ENCODE results near the gene PRRT3. TPM values are rescaled to one million over a fixed set of nuclear protein-coding genes. Genes with fewer than 3 reads are reported as not detected.

PRRT3 gene
- total and polyA plus RNA-seq, 2 of the 13 experiments (the other 11 are each of a cell fraction or from before 2014, with no cell fraction given): 0.22 to 0.44 TPM

GRCh38 chr3:9916734-9917680 lies 35.2 kb downstream of the PRRT3 start, which contains the start of gene IL17RC (continued):
- no peak for TF ChIP-seq ZBED4 (CRISPR knock-in tag; IDR thresholded peaks at IDR 0.05; ENCODE audit: borderline replicate concordance)
- peak; percentile 45; the same call in 1 of the 2 replicates for TF ChIP-seq ZNF232 (CRISPR knock-in tag; IDR thresholded peaks at IDR 0.05; ENCODE audit: borderline replicate concordance)
- no peak for TF ChIP-seq ZNF7 (CRISPR knock-in tag; IDR thresholded peaks at IDR 0.05)
- no peak for TF ChIP-seq MAFF (IDR thresholded peaks at IDR 0.05; ENCODE audit: low read depth, low read length)
- peak; percentile 57; the same call in 1 of the 2 replicates for TF ChIP-seq EED (CRISPR knock-in tag; IDR thresholded peaks at IDR 0.05)
- TF ChIP-seq ZNF263 (CRISPR knock-in tag; IDR thresholded peaks at IDR 0.05): 0 out of 2 replicates have a peak, but pooled peaks have one; percentile 11
- TF ChIP-seq SALL2 (CRISPR knock-in tag; IDR thresholded peaks at IDR 0.05): peak; percentile 51; the same call in 1 of the 2 replicates
- no peak for TF ChIP-seq ZNF569 (CRISPR knock-in tag; IDR thresholded peaks at IDR 0.05; ENCODE audit: borderline replicate concordance)
- TF ChIP-seq TERF1 (CRISPR knock-in tag; IDR thresholded peaks at IDR 0.05): no peak
- TF ChIP-seq ZNF143 (CRISPR knock-in tag; IDR thresholded peaks at IDR 0.05): peak; percentile 76
- TF ChIP-seq SIX4 (CRISPR knock-in tag; IDR thresholded peaks at IDR 0.05): no peak
- TF ChIP-seq HNRNPL (IDR thresholded peaks at IDR 0.05; ENCODE audit: low read depth, low read length): peak; percentile 91
- TF ChIP-seq AKAP8 (CRISPR knock-in tag; IDR thresholded peaks at IDR 0.05): no peak
- no peak for TF ChIP-seq RARA (CRISPR knock-in tag; IDR thresholded peaks at IDR 0.05)
- TF ChIP-seq ZNF296 (CRISPR knock-in tag; conservative IDR thresholded peaks at IDR 0.05): 0 out of 2 replicates have a peak, but pooled peaks have one; percentile 27
- TF ChIP-seq RXRA (CRISPR knock-in tag; IDR thresholded peaks at IDR 0.05): 0 out of 2 replicates have a peak, but pooled peaks have one; percentile 10
- no peak for TF ChIP-seq BRF2 (CRISPR knock-in tag; IDR thresholded peaks at IDR 0.05)
- TF ChIP-seq ZNF574 (CRISPR knock-in tag; IDR thresholded peaks at IDR 0.05): peak; percentile 70
- 0 out of 2 replicates have a peak, but pooled peaks have one; percentile 20 for TF ChIP-seq NFATC3 (CRISPR knock-in tag; IDR thresholded peaks at IDR 0.05)
- no peak for TF ChIP-seq SIN3B (IDR thresholded peaks at IDR 0.05; ENCODE audit: low read length)
- no peak for TF ChIP-seq ZNF792 (CRISPR knock-in tag; IDR thresholded peaks at IDR 0.05)

Data from HepG2 (cell line).